GM21825 (cell line): ENCODE data around the gene LPIN1.
A peak's percentile ranks its signal among the peaks of the same experiment; 100 is the strongest.
"Not testable (repeated sequence)": the region's sequence is repeated elsewhere in the genome, so short reads cannot be mapped to it uniquely, and the experiment has no call there.

Source experiments
- ATAC-seq: cut with Tn5 transposase; IDR thresholded peaks from one replicate; pipeline ENCODE4 v1.9.1; 2021; ENCODE audit warnings: mild to moderate bottlenecking, moderate library complexity; ENCODE audit not compliant: unreplicated experiment

Gene LPIN1

GRCh38 chr2:11830708-11831301 lies 84.4 kb downstream of the LPIN1 start:
- ATAC-seq: no peak

- no peak for ATAC-seq
Measured at GRCh38 chr2:11831415-11831814, 85.0 kb downstream of the LPIN1 start.

GRCh38 chr2:11832531-11832930 lies 86.1 kb downstream of the LPIN1 start:
- ATAC-seq: no peak

GRCh38 chr2:11833601-11834000 lies 87.2 kb downstream of the LPIN1 start:
- ATAC-seq: no peak

GRCh38 chr2:11835403-11835802 lies 89.0 kb downstream of the LPIN1 start:
- ATAC-seq: no peak

GRCh38 chr2:11836647-11837219 lies 90.3 kb downstream of the LPIN1 start:
- no peak for ATAC-seq

GRCh38 chr2:11837875-11838734 lies 91.7 kb downstream of the LPIN1 start:
- no peak for ATAC-seq

GRCh38 chr2:11839916-11840315 lies 93.5 kb downstream of the LPIN1 start:
- no peak for ATAC-seq

- ATAC-seq: no peak
Measured at GRCh38 chr2:11842336-11842735, 95.9 kb downstream of the LPIN1 start.

GRCh38 chr2:11844798-11845197 lies 98.4 kb downstream of the LPIN1 start:
- not testable (repeated sequence) for ATAC-seq

GRCh38 chr2:11847935-11848334 lies 101.5 kb downstream of the LPIN1 start:
- ATAC-seq: not testable (repeated sequence)

- ATAC-seq: no peak
Measured at GRCh38 chr2:11850082-11850481, 103.7 kb downstream of the LPIN1 start.

GRCh38 chr2:11852526-11853196 lies 106.2 kb downstream of the LPIN1 start:
- no peak for ATAC-seq

GRCh38 chr2:11853197-11853588 lies 106.8 kb downstream of the LPIN1 start:
- ATAC-seq: no peak

- ATAC-seq: no peak
Measured at GRCh38 chr2:11855064-11855760, 108.8 kb downstream of the LPIN1 start.

GRCh38 chr2:11856095-11856494 lies 109.7 kb downstream of the LPIN1 start:
- ATAC-seq: no peak

- ATAC-seq: no peak
Measured at GRCh38 chr2:11858883-11859282, 112.5 kb downstream of the LPIN1 start.

GRCh38 chr2:11859975-11860374 lies 113.5 kb downstream of the LPIN1 start:
- ATAC-seq: not testable (repeated sequence)

GRCh38 chr2:11861044-11861443 lies 114.6 kb downstream of the LPIN1 start:
- peak; percentile 35 for ATAC-seq

- ATAC-seq: no peak
Measured at GRCh38 chr2:11862049-11862448, 115.6 kb downstream of the LPIN1 start.

- ATAC-seq: peak; percentile 31
Measured at GRCh38 chr2:11863103-11863502, 116.7 kb downstream of the LPIN1 start.
